HG02885 (cell line): ENCODE measurements around the gene PIGBOS1.

Experiments used
- ATAC-seq: cut with Tn5 transposase; IDR thresholded peaks from one replicate; pipeline ENCODE4 v1.9.1; 2021; ENCODE audit warnings: mild to moderate bottlenecking; ENCODE audit not compliant: unreplicated experiment, poor library complexity

PIGBOS1 gene, protein sequence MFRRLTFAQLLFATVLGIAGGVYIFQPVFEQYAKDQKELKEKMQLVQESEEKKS

DNA sequence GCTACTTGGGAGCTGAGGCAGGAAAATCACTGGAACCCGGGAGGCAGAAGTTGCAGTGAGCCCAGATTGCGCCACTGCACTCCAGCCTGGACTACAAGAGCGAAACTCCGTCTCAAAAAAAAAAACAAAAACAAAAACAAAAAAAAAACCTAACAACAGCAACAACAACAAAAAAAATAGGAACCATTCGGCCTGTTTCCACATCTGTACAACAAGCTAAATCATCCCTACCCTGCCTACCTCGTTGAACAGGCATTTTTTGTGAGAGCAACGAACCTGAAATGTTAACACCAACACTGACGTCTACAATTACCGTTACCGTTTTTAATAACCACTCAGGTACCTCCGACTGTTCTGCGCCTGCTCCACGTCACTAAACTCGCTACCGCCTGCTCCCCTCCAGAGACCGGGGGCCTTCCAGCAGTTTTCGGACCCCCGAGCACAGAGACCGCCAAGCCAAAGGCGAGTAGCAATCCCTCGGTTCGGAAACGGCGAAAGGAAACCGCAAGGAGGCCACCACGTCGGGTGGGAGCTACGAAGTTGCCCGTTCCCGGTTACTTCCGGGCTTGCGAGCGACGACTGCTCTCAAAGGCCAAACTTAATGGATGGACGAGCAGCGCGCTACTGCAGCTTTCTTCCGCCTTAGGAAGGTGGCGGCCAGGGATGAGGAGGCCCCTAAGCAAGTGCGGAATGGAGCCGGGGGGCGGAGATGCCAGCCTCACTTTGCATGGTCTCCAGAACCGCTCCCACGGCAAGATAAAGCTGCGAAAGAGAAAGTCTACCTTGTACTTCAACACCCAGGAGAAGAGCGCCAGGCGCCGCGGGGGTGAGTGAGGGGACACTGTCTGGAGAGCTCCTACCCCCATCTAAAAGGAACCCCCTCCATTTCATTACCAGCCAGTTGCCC, at the start of gene PIGBOS1, which contains the start of gene PIGB:
Gene PIGBOS1 (minus strand): TSS at position 536 of the 907 bp plus-strand sequence. CDS start 1,331 bp downstream, outside the sequence.
Gene PIGB (plus strand): TSS at position 635 of the 907 bp plus-strand sequence. CDS start 29 bp downstream, at position 664.
- peak; percentile 93 for ATAC-seq

DNA sequence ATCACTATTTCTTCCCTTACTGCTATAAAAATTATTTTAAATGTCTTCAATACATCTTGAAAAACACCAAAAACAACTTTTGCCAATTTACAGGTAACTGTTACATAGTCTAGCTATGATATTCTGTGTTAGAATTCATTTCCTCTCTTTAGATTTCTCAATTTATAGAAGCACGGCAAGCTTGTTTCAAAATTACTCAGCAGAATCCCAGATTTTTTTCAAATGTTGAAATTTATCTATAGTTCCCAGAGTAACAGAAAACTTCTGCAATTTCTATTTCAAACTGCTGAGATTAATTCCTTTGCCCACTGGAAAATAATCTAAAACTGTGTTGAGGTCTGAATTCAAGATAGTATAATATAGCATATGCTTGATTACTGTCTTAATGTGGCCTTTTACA, 48.1 kb upstream of the PIGBOS1 start:
- no peak for ATAC-seq

GRCh38 chr15:55362641-55363040, 43.7 kb upstream of the PIGBOS1 start:
- ATAC-seq, result no peak

DNA sequence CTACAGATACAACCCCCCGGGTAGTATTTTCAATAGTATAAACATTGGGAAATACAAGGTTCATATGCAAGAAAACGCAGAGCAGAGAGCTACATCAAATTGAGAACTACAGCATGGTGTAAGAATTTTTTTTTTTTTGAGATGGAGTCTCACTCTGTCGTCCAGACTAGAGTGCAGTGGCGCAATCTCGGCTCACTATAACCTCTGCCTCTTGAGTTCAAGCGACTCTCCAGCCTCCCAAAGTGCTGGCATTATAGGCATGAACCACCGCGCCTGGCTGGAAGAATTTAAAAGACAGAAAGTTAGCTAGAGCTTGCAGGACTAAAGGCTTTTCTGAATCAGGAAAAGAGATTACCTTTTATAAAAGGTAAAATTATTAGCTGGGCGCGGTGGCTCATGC, 42.1 kb upstream of the PIGBOS1 start:
- ATAC-seq, result no peak

DNA sequence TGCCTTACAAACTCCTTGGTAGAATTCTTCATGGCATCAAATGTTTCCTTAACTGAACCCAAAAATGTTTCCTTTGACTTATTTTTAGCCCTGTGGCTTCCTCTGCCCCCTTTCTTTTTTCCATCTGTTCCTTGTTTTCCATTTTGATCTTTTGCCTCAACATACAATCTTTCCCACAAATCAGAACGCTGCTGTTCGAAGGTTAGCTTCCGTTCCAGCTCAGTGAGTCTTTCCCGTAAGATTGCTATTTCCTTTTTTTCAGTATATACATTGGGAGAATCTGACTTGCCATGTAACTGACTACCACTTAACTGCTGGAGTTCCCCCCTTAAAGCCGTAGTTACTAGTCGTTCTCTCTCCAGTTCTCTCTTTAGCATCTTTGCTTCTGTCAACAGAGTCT, 41.3 kb upstream of the PIGBOS1 start:
- ATAC-seq, result no peak

- no peak for ATAC-seq
These were observed 39.5 kb upstream of the PIGBOS1 start for GRCh38 chr15:55358471-55358870.

- ATAC-seq, result no peak
These were observed 38.9 kb upstream of the PIGBOS1 start for GRCh38 chr15:55357774-55358173.

GRCh38 chr15:55356985-55357585, 38.2 kb upstream of the PIGBOS1 start:
- ATAC-seq, result no peak

GRCh38 chr15:55353025-55353424, 34.1 kb upstream of the PIGBOS1 start:
- ATAC-seq, result no peak

DNA sequence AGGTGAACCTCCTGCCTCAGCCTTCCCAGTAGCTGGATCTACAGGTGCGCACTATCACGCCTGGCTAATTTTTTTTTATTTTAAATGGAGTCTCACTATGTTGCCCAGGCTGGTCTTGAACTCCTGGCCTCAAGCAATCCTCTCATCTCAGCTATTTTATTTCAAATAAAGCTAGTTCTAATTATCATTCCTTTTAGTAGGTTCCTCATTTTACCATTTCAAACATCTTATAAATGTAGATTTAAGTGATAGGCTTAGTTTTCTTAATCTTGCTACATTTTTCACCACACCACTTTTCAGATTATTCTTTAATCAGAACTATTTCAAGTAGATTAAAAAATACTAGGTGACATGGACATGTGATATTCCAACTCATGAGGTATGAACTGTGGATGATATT, 30.4 kb upstream of the PIGBOS1 start:
- ATAC-seq, result no peak

DNA sequence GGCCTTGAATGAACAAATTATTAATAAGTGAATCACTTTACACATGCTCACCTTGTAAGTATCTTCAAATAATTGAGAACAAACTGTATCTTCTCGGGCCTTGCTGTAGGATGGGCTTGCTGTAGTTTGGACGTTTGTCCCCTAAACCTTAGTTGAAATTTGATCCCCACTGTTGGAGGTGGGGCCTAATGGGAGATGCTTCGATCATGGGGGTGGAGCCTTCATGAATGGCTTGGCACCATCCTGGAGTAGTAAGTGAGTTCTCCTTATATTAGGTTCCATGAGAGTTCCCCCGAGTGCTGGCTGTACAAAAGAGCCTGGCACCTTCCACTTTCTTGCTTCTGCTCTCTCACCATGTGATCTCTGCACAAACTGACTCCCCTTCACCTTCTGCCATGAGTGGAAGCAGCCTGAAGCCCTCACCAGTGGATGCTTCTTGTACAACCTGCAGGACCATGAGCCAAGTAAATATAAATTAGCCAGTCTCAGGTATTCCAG, 29.4 kb upstream of the PIGBOS1 start:
- ATAC-seq, result no peak

GRCh38 chr15:55344206-55344605, 25.3 kb upstream of the PIGBOS1 start:
- ATAC-seq, result no peak

DNA sequence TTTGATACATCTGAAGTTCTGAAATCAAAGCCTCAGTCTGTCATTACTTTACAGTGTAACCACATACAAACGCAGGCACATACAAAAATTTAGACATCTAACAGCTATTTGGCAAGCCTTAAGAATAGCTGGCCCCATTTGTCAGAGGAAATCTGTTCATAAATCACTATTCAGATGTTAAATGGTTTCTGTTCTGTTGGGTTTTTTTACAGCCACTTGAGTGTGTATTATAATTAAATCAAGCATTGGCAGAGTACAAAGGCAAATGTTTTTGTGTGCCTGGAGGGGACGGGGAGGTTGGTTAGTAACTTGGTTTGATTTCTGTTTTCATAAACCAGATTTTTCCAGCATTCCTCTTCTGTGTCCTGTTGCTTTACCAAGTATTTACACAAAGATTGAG, 24.2 kb upstream of the PIGBOS1 start:
- ATAC-seq, result no peak

DNA sequence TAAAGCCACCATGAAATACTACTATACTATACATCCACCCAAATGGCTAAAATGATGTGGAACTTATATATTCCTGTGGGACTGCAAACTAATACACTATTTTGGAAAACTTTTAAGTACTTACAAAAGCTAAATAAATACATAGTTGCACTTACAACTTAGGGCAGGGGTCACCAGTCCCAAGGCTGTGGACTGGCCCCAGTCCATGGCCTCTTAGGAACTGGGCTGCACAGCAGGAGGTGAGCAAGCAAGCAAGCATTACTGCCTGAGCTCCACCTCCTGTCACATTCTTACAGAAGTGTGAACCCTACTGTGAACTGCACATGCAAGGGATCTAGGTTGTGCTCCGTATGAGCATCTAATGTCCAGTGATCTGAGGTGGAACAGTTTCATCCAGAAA, 18.2 kb upstream of the PIGBOS1 start:
- no peak for ATAC-seq

GRCh38 chr15:55334997-55335396, 16.1 kb upstream of the PIGBOS1 start:
- ATAC-seq, result no peak

- ATAC-seq, result no peak
These were observed 15.4 kb upstream of the PIGBOS1 start for GRCh38 chr15:55334371-55334770.

DNA sequence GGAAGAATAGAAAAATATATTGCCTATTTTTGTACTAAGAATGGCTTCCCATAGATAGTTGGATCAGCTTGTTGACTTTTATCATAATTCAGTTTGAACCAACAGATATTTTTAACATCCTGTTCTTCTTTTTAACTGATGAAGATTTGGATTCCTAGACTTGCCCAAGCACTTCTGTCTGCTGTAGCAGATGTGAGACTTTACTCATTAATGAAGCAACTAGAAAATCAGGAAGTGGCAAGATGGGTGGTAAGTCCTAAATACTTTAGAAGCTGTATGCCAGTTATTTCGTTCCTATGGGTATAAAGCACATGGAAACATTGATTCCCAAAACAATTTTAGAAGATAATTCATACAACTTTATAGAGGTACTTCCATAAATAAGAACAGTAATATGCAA, 8.5 kb upstream of the PIGBOS1 start:
- no peak for ATAC-seq

DNA sequence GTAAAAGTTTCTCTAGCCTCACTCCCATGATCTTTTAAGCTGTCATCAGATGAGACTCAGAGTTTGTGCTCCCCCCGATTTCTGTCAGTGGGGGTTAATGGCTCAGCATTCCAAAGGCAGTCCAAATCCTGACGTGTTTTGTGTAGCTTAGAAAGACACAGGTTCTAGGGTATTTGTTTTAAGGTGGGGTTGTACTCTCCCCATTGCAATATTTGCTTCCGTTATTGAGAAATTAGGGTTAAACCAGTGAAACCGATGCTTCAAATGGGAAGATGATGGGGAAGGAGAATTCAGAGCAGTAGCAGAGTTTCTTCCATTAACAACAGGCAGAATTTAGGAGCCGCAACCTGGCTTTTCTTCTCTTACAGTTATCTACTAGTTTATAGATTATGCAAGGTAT, 3.5 kb upstream of the PIGBOS1 start:
- ATAC-seq, result no peak

DNA sequence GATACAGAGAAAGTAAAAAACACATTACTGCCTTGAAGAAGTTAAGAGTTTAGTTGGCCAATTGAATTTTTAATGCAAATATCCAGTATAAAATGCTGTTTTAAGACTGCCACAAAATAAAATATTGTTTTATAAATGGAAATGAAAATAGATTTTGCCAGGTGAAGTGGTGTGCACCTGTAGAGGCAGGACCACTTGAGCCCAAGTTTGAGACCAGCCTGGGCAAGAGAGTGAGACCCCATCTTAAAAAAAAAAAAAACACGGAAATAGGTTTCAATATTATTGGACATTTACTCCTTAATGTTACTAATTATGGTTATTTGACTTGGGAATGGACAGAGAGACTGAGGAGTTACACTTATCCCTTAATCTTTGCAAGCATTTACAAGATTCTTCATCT, 2.0 kb upstream of the PIGBOS1 start:
- ATAC-seq, result no peak

- no peak for ATAC-seq
These were observed 1.3 kb upstream of the PIGBOS1 start for GRCh38 chr15:55320238-55320550.

DNA sequence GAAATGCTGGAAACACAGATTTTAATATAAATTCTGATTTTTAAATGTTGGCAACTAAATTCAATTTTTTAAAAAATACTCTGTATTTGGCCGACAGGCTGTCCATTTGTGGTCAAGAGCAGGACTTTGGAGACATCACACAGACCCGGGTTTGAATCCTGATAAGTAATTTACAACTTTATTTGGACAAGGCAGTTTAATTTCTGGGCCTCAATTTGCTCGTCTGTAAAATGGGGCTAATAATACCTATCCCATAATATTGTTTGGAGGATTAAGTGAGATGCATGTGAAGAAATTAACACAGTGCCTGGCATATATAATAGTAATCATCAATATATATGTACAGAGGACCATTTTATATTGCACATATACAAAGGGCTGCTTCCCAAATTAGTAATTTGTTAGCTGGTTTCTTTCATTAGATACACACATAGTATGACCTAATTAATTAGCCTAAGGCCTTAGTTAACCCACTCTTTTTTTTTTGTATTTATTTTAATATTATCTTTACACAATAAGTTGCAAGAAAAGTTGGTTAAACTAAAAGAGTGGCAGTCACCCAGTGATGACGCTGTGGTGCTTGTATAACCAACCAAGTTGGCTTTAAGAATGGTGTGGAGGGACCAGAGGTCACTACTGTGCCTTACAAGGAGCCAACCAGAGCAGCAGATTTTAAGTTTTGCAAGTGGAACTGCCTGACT, 764 bp upstream of the PIGBOS1 start:
- peak; percentile 41 for ATAC-seq
